ENCODE data around the gene MEIS3. TPM values are rescaled to one million over a fixed set of nuclear protein-coding genes. Genes with fewer than 3 reads are reported as not detected.
A peak's percentile ranks its signal among the peaks of the same experiment; 100 is the strongest.
"Not testable (repeated sequence)": the region's sequence is repeated elsewhere in the genome, so short reads cannot be mapped to it uniquely, and the experiment has no call there.

MEIS3 gene
- total RNA-seq, 4 donors from 2014 or later: 1.6 to 18.2 (median 10.2) TPM

GRCh38 chr19:47417107-47417745 lies 2.1 kb downstream of the MEIS3 start:
- H3K9me3 ChIP-seq: no peaks in the 10 kb centered on the region
- peaks cover 0 to 36% of the 10 kb centered on the region in 2 donors for H3K27me3 ChIP-seq
- peaks cover 0 to 6% (median 1%) of the 10 kb centered on the region in 4 donors for H3K4me1 ChIP-seq
- TF ChIP-seq, protein P1, sequence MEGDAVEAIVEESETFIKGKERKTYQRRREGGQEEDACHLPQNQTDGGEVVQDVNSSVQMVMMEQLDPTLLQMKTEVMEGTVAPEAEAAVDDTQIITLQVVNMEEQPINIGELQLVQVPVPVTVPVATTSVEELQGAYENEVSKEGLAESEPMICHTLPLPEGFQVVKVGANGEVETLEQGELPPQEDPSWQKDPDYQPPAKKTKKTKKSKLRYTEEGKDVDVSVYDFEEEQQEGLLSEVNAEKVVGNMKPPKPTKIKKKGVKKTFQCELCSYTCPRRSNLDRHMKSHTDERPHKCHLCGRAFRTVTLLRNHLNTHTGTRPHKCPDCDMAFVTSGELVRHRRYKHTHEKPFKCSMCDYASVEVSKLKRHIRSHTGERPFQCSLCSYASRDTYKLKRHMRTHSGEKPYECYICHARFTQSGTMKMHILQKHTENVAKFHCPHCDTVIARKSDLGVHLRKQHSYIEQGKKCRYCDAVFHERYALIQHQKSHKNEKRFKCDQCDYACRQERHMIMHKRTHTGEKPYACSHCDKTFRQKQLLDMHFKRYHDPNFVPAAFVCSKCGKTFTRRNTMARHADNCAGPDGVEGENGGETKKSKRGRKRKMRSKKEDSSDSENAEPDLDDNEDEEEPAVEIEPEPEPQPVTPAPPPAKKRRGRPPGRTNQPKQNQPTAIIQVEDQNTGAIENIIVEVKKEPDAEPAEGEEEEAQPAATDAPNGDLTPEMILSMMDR (IDR thresholded peaks at IDR 0.05): no peak
- no peak for TF ChIP-seq POLR2A (IDR thresholded peaks at IDR 0.05)
- no peaks in the 10 kb centered on the region for H3K36me3 ChIP-seq
- no peak overlapping the region for H3K4me3 ChIP-seq
- H3K27ac ChIP-seq: no peak overlapping the region
- DNase-seq: no peak

DNA sequence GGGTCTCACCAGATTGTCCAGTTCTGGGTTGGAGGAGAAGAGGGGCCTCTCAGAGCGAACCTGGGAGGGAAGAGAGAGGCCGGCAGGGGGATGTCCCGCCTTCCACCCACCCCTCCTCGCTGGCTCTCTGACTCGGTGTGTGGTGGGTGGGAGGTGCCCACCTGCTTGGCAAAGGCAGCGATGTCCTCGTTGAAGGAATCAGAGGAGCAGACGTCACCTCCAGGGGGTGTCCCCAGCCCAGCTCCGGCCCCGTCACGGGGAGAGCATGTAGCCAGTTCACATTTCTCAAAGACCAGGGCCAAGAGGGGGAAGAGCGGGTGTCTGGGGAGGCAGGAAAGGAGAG lies 2.7 kb downstream of the MEIS3 start:
- DNase-seq: no peak
- Histone ChIP-seq H3K27ac (no peak overlapping the region), H3K4me1 (peaks cover 0 to 6% (median 1%) of the 10 kb centered on the region in 4 donors), H3K36me3 (no peaks in the 10 kb centered on the region), H3K27me3 (peaks cover 0 to 30% of the 10 kb centered on the region in 2 donors), H3K9me3 (no peaks in the 10 kb centered on the region), H3K4me3 (no peak overlapping the region)
- no peak for TF ChIP-seq POLR2A (IDR thresholded peaks at IDR 0.05)

DNA sequence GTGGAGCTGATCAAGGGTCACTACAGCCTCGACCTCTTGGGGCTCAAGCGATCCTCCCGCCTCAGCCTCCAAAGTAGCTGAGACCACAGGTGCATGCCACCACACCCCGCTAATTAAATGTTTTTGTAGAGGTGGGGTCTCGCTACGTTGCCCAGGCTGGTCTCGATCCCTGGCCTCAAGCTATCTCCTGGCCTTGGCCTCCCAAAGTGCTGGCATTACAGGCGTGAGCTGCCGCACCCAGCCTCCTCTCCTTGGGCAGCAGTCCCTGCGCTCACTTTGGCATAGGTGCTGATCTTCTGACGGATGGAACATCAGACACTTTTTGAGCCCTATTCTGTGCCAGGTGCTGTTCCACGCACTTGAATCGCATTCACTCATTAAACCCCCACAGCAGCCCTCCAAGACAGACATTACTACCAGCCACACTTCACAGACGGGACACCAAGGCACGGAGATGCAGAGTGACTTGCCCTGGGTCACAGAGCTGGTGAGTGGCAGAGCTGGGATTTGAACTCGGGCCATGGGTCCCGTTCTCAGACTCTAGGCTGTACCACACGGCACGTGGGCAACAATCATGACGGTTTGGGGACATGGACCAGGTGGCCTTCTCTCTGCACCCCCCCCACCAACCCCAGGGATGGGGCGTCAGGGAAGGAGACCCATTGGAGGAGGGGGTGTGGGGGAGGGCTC lies 3.2 kb downstream of the MEIS3 start:
- Histone ChIP-seq H3K9me3 (no peaks in the 10 kb centered on the region), H3K36me3 (no peaks in the 10 kb centered on the region), H3K27ac (no peak overlapping the region), H3K4me1 (peaks cover 0 to 6% (median 1%) of the 10 kb centered on the region in 4 donors), H3K27me3 (peaks cover 0 to 26% of the 10 kb centered on the region in 2 donors), H3K4me3 (no peak overlapping the region)
- DNase-seq: no peak
- no peak for TF ChIP-seq POLR2A (IDR thresholded peaks at IDR 0.05)
- TF ChIP-seq, protein P1 (IDR thresholded peaks at IDR 0.05): no peak

GRCh38 chr19:47414469-47414868 lies 4.9 kb downstream of the MEIS3 start:
- Histone ChIP-seq H3K27me3 (peaks cover 0 to 14% of the 10 kb centered on the region in 2 donors), H3K4me1 (peaks cover 0 to 6% (median 0%) of the 10 kb centered on the region in 4 donors), H3K4me3 (no peak overlapping the region), H3K36me3 (no peaks in the 10 kb centered on the region), H3K9me3 (no peaks in the 10 kb centered on the region), H3K27ac (no peak overlapping the region)
- TF ChIP-seq, protein P1 (IDR thresholded peaks at IDR 0.05): peak in 1 of 6 experiments; percentile 13
- TF ChIP-seq POLR2A (IDR thresholded peaks at IDR 0.05): no peak
- no peak for DNase-seq

- Histone ChIP-seq H3K36me3 (no peaks in the 10 kb centered on the region), H3K9me3 (no peaks in the 10 kb centered on the region), H3K27me3 (peaks cover 0 to 12% of the 10 kb centered on the region in 2 donors), H3K4me3 (no peak overlapping the region), H3K4me1 (peaks cover 0 to 3% (median 0%) of the 10 kb centered on the region in 4 donors), H3K27ac (no peak overlapping the region)
- DNase-seq: no peak
- no peak for TF ChIP-seq POLR2A (IDR thresholded peaks at IDR 0.05)
- TF ChIP-seq, protein P1 (IDR thresholded peaks at IDR 0.05): no peak
Measured at GRCh38 chr19:47413941-47414340, 5.4 kb downstream of the MEIS3 start.

DNA sequence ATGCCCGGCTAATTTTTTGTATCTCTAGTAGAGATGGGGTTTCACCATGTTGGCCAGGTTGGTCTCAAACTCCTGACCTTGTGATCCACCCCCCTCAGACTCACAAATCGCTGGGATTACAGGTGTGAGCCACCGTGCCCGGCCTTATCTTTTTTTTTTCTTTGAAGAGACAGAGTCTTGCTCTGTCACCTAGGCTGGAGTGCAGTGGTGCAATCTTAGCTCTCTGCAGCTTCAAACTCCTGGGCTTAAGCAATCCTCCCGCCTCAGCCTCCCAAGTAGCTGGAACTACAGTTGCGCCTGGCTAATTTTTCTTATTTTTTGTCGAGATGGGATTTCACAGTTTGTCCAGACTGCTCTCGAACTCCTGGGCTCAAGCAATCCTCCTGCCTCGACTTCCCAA lies 7.6 kb downstream of the MEIS3 start:
- H3K9me3 ChIP-seq, H3K4me3 ChIP-seq, H3K27me3 ChIP-seq, H3K27ac ChIP-seq, DNase-seq, H3K4me1 ChIP-seq, H3K36me3 ChIP-seq: not testable (repeated sequence)
